SW 1271 (cell line): ENCODE measurements around the gene H2BK1.

Experiments
- DNase-seq, 2 experiments: peaks; one replicate each; lab custom pipeline; 2025; lab: John Stamatoyannopoulos, UW

The H2BK1 gene

DNA sequence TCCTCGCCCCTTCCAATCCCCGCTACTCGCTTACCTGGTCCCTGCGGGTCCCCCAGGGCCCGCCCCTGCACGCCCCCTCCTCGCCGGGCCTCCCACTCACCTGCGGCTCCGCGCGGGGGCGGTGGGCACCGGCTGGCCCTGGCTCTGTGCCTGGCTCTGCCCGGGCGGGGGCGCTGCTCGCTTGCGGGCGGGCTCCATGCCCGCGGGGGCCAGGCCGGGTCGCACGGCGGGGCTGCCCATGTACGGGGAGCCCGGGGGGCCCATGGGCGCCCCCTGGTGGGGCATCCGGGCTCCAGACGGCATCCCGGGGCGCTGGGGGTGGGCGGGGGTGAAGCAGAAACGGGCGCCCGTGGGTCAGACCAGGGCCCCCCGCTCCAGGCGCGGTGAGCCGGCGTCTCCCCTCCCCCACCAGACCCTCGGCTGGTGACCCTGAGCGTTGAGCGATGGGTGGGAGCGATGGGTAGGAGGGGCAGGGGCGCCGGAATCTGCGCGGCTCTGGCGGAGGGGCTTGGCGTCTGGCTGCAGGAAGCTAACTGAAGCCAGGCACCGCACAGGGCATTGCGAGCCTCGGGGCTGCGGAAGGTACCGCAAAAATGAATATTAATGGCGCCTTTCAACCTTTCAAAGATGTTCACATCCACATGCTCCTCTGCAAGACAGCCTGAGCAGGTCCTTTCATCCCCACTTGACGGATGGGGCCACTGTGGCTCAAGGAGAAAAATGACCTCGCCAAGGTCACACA, 35.2 kb upstream of the H2BK1 start:
- no peak for DNase-seq

GRCh38 chr7:151244841-151245346, 34.6 kb upstream of the H2BK1 start:
- DNase-seq: no peak

DNA sequence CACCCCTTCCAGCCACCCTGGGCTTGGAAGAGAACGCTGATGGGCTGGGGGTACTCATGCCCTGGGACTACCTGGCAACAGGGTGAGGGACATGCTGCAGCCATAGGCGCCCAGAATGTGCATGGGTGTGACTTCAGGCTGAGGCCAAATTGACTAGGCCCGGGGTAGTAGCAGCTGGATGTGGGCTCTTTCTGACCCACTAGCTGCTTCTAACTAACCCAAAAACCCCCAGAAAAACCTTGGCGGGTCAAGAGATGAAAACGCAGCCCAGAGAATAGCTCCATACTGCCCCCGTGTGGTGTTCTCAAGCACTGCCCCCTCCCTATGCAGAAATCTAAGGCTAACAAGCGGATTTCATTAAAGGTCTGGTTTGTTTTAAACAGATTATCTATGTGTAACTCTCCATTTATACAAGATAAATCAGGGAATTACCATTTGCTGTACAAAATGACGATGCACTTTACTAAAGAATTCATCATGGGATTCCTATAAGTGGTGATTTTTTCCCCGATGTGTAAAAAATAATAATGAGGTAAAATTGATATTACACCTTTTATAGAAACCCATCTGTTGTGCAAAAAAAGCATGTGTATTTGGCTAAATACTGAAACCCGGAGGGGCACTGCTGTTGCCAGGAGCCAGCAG, 34.0 kb upstream of the H2BK1 start:
- DNase-seq: peak in 1 of 2 experiments; percentile 37

DNA sequence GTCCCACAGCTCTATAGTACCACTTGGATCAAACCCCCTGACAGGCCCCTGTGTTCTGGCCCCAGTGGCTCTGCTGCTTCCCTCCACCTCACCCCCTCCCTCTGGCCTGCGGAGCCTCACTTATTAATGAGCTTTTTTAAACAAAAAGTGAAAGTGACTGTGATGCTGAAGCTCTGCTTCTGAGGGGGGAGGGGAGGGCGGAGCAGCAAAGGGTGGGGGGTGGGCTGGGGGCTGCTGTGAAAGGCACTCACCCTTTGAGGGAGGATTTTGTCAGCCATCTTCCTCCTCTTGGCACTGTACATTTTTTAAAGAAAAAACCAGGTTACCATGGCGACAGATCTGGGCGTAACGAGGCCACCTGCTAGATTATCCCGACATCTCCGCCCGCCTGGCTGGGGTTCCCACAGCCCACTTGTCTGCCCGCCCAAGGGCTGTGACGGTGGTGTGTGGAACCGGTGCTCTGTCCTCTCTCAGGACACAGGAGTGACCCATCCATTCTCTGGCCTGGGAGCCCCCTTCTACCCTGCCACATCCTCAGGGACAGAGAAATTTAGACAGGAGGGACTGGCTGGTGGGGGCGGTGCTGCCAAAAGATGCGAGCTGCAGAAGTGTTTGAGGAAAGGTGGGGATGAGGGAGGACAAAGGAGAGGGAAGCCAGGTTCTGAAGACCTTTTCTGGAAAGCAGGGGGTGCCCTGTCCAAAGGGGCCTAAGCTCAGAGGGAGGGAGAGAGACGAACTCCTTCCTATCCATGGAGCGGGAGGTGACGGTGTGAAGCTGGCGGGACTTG, 33.3 kb upstream of the H2BK1 start:
- no peak for DNase-seq

DNA sequence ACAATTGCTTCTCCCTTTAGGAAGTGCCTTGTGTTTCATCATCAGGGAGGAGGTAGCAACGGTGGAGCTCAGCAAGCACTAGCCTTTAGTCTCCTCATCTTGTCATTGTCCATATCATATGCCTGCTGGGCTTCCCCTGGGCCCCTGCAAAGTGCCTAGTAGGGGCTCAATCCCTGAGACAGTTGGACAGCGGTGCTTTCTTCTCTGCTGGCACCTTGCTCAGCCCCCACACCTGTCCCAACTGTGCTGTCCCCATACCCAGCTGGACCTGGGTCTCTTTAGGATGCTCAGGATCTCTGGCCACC, 32.7 kb upstream of the H2BK1 start:
- DNase-seq: no peak

- no peak for DNase-seq
Measured at GRCh38 chr7:151242159-151243044, 32.1 kb upstream of the H2BK1 start.

DNA sequence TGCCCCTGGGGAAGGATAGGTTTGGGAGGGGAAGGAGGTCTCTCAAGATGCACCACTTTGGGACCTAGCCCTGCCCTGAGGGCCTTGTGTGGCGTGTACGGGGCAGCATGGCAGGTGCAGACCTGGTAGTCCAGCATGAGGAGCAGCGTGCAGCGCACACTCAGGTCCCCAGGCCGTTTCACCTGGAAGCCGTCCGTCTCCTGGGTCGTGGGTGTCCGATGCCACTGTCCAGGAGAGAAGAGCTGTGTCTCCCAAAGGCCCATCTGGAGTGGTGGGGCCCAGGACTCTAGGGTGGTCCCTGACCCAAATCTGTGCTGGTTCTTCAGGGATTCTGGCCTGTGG, 31.4 kb upstream of the H2BK1 start:
- no peak for DNase-seq

- no peak for DNase-seq
Measured at GRCh38 chr7:151240942-151241754, 30.9 kb upstream of the H2BK1 start.

GRCh38 chr7:151240536-151240935, 30.2 kb upstream of the H2BK1 start:
- DNase-seq: no peak

DNA sequence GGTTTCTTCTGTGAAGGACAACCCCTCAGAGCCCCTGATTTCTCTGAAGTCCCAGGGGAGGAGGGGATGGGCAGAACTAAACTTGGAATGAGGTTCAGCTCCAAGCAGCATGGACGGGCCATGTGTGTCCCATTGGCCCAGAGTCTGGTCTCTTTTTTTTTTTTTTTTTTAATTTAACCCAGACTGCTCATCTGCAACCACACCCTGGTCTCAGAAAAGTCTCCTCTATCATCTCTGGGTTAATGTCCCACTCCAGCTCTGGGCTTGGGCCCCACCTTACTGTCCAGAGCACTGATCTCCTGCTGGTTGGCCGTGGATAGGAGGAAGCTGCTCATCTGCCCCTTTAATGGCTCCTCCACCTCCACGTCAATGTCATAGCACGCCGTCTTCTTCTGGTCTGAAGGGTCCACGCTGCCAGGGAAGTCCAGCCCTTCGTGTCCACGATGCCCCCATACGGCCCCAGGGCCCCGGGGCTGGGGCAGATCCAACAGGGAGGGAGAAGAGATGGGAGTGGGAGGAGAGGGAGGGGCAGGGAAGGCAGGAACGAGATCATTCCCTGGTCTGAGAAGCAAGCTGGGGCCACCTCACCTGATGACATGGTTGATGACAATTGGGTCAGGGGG, 29.7 kb upstream of the H2BK1 start:
- DNase-seq: no peak

GRCh38 chr7:151238924-151239836, 28.9 kb upstream of the H2BK1 start:
- no peak for DNase-seq

GRCh38 chr7:151238190-151238810, 28.0 kb upstream of the H2BK1 start:
- DNase-seq: no peak

DNA sequence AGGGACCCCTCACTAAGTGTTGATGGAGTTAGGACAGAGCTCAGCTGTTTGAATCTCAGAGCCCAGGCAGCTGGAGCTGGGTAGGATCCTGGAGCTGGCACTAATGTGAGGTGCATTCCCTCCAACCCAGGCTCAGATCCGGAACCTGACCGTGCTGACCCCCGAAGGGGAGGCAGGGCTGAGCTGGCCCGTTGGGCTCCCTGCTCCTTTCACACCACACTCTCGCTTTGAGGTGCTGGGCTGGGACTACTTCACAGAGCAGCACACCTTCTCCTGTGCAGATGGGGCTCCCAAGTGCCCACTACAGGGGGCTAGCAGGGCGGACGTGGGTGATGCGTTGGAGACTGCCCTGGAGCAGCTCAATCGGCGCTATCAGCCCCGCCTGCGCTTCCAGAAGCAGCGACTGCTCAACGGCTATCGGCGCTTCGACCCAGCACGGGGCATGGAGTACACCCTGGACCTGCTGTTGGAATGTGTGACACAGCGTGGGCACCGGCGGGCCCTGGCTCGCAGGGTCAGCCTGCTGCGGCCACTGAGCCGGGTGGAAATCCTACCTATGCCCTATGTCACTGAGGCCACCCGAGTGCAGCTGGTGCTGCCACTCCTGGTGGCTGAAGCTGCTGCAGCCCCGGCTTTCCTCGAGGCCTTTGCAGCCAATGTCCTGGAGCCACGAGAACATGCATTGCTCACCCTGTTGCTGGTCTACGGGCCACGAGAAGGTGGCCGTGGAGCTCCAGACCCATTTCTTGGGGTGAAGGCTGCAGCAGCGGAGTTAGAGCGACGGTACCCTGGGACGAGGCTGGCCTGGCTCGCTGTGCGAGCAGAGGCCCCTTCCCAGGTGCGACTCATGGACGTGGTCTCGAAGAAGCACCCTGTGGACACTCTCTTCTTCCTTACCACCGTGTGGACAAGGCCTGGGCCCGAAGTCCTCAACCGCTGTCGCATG, 27.2 kb upstream of the H2BK1 start:
- no peak for DNase-seq

GRCh38 chr7:151236406-151236805, 26.1 kb upstream of the H2BK1 start:
- DNase-seq: no peak

GRCh38 chr7:151235091-151235787, 25.0 kb upstream of the H2BK1 start:
- DNase-seq: no peak

- DNase-seq: no peak
Measured at GRCh38 chr7:151233804-151234203, 23.5 kb upstream of the H2BK1 start.

- DNase-seq: peak; percentile 27 to 51
Measured at GRCh38 chr7:151232917-151233701, 22.8 kb upstream of the H2BK1 start.
